ENCODE measurements around the gene SLC26A1.
A peak's percentile ranks its signal among the peaks of the same experiment; 100 is the strongest.

SLC26A1 gene

GRCh38 chr4:1035510-1035909 is 42.3 kb upstream of the SLC26A1 start:
- no peaks in the 10 kb centered on the region for H3K36me3 ChIP-seq
- TF ChIP-seq CTCF (IDR thresholded peaks at IDR 0.05; ENCODE audit: low read depth, low read length): no peak
- no peak for DNase-seq
- no peak overlapping the region for H3K4me3 ChIP-seq (ENCODE audit: low read depth, low read length)
- H3K27me3 ChIP-seq (ENCODE audit: insufficient read depth, low read depth, severe bottlenecking): no peaks in the 10 kb centered on the region
- H3K9me3 ChIP-seq (ENCODE audit: severe bottlenecking): no peaks in the 10 kb centered on the region
- H3K27ac ChIP-seq: no peak overlapping the region

- peak overlapping the region; percentile 32 for H3K4me3 ChIP-seq (ENCODE audit: low read depth, low read length)
- peak; percentile 84 for DNase-seq
- H3K27ac ChIP-seq: peak overlapping the region; percentile 86
- H3K36me3 ChIP-seq: no peaks in the 10 kb centered on the region
- no peaks in the 10 kb centered on the region for H3K9me3 ChIP-seq (ENCODE audit: severe bottlenecking)
- no peak for TF ChIP-seq CTCF (IDR thresholded peaks at IDR 0.05; ENCODE audit: low read depth, low read length)
- no peaks in the 10 kb centered on the region for H3K27me3 ChIP-seq (ENCODE audit: insufficient read depth, low read depth, severe bottlenecking)
Measured at GRCh38 chr4:1033840-1034551, 40.8 kb upstream of the SLC26A1 start.

GRCh38 chr4:1032861-1033260 is 39.7 kb upstream of the SLC26A1 start:
- H3K36me3 ChIP-seq: no peaks in the 10 kb centered on the region
- no peaks in the 10 kb centered on the region for H3K9me3 ChIP-seq (ENCODE audit: severe bottlenecking)
- no peak for TF ChIP-seq CTCF (IDR thresholded peaks at IDR 0.05; ENCODE audit: low read depth, low read length)
- no peak overlapping the region for H3K27ac ChIP-seq
- DNase-seq: no peak
- H3K27me3 ChIP-seq (ENCODE audit: insufficient read depth, low read depth, severe bottlenecking): no peaks in the 10 kb centered on the region
- H3K4me3 ChIP-seq (ENCODE audit: low read depth, low read length): no peak overlapping the region

GRCh38 chr4:1031956-1032795 is 39.0 kb upstream of the SLC26A1 start:
- H3K27me3 ChIP-seq (ENCODE audit: insufficient read depth, low read depth, severe bottlenecking): no peaks in the 10 kb centered on the region
- no peaks in the 10 kb centered on the region for H3K9me3 ChIP-seq (ENCODE audit: severe bottlenecking)
- H3K27ac ChIP-seq: no peak overlapping the region
- H3K36me3 ChIP-seq: no peaks in the 10 kb centered on the region
- DNase-seq: no peak
- no peak overlapping the region for H3K4me3 ChIP-seq (ENCODE audit: low read depth, low read length)
- no peak for TF ChIP-seq CTCF (IDR thresholded peaks at IDR 0.05; ENCODE audit: low read depth, low read length)

GRCh38 chr4:1031346-1031745 is 38.1 kb upstream of the SLC26A1 start:
- Histone ChIP-seq H3K9me3 (ENCODE audit: severe bottlenecking) (no peaks in the 10 kb centered on the region), H3K36me3 (no peaks in the 10 kb centered on the region; the same call in 1 of the 2 replicates), H3K27ac (no peak overlapping the region), H3K27me3 (ENCODE audit: insufficient read depth, low read depth, severe bottlenecking) (no peaks in the 10 kb centered on the region), H3K4me3 (ENCODE audit: low read depth, low read length) (no peak overlapping the region)
- no peak for DNase-seq
- no peak for TF ChIP-seq CTCF (IDR thresholded peaks at IDR 0.05; ENCODE audit: low read depth, low read length)

All from WERI-Rb-1 (cell line).